PFSK-1 (cell line): Measurements from ENCODE around the gene WNT6.

ENCODE experiments used
- POLR2AphosphoS5 ChIP-seq: IDR thresholded peaks from 2 replicates; pipeline ENCODE4 v1.6.1; 2012; ENCODE audit warnings: low read depth, mild to moderate bottlenecking, control low read depth, low read length, moderate library complexity
- REST ChIP-seq, 2 experiments: IDR thresholded peaks; 2 replicates each; pipeline versions ENCODE4 v1.6.1 to v1.8.0; 2011 to 2012; ENCODE audit warnings: low read depth in 2 of 2, low read length in 2 of 2, control low read depth in 1 of 2, inconsistent platforms in 1 of 2, mild to moderate bottlenecking in 1 of 2, moderate library complexity in 1 of 2; ENCODE audit not compliant: insufficient read depth in 1 of 2
- SIN3A ChIP-seq: IDR thresholded peaks from 2 replicates; pipeline ENCODE4 v1.6.1; 2012; ENCODE audit warnings: mild to moderate bottlenecking, low read length, moderate library complexity, borderline replicate concordance; ENCODE audit not compliant: insufficient read depth
- TAF1 ChIP-seq: IDR thresholded peaks from 2 replicates; pipeline ENCODE4 v1.6.1; 2012; ENCODE audit warnings: low read length, control low read depth, borderline replicate concordance; ENCODE audit not compliant: insufficient read depth

DNA sequence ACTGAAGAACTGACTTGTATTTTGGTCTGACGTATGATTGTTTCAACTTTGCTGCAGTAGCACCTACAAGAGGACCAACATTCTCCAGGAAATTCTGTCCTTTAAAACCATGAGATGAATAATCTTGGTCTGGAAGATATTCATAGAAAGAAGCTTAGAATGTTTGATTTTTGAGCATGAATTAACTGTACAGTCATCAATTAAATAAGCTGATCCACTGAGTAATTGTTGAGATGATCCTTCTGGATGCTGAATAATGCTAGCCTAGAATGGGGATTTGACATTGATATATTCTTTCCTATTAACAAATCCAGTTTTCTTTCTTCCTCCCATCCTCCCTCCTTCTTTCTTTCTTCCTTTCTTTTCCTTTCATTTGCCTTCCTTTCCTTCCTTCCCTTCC lies 60.9 kb downstream of the WNT6 start:
- TF ChIP-seq POLR2AphosphoS5 (no peak), TAF1 (no peak), REST (IDR thresholded peaks at IDR 0.05; ENCODE audit: insufficient read depth in 1 of 2, low read depth in 2 of 2, low read length in 2 of 2) (no peak), SIN3A (no peak)
